SK-N-SH treated with all-trans-retinoic acid at 6 μM for 48 hours (cell line): Measurements from ENCODE around the gene PPIC.

Source experiments
- ATAC-seq: fragments of 200-7000 bp; cut with Tn5 transposase; 3 replicates; pipeline ENCODE4 v1.9.1; 2020; ENCODE audit warnings: mild to moderate bottlenecking, moderate library complexity
- ARNTL ChIP-seq: fragments of 450-650 bp; formaldehyde crosslinking; IDR thresholded peaks from 2 replicates; pipeline ENCODE4 v1.5.0; 2020; ENCODE audit warnings: low read depth, mild to moderate bottlenecking, moderate library complexity, borderline replicate concordance
- BACH2 ChIP-seq: fragments of 250-450 bp; sonication (Bioruptor Pico); IDR thresholded peaks from 2 replicates; pipeline ENCODE4 v1.9.0; 2021; ENCODE audit warnings: mild to moderate bottlenecking, borderline replicate concordance
- CSDC2 ChIP-seq: fragments of 250-450 bp; sonication (Bioruptor Pico); IDR thresholded peaks from 2 replicates; pipeline ENCODE4 v1.5.0; 2020; ENCODE audit warnings: mild to moderate bottlenecking, moderate library complexity
- CSRNP3 ChIP-seq: fragments of 250-450 bp; sonication (Bioruptor Pico); IDR thresholded peaks from 2 replicates; pipeline ENCODE4 v1.5.1; 2021; ENCODE audit warnings: mild to moderate bottlenecking, moderate library complexity
- ESRRG ChIP-seq: fragments of 250-450 bp; sonication (Bioruptor Pico); IDR thresholded peaks from 2 replicates; pipeline ENCODE4 v1.6.1; 2021; ENCODE audit warnings: mild to moderate bottlenecking
- GLIS3 ChIP-seq: fragments of 250-450 bp; sonication (Bioruptor Pico); IDR thresholded peaks from 2 replicates; pipeline ENCODE4 v1.5.0; 2020; ENCODE audit warnings: mild to moderate bottlenecking, moderate library complexity
- ISL1 ChIP-seq: fragments of 250-450 bp; sonication (Bioruptor Pico); IDR thresholded peaks from 2 replicates; pipeline ENCODE4 v2.1.2; 2022; ENCODE audit warnings: mild to moderate bottlenecking, moderate library complexity
- PATZ1 ChIP-seq: fragments of 250-450 bp; sonication (Bioruptor Pico); IDR thresholded peaks from 2 replicates; pipeline ENCODE4 v1.8.0; 2020; ENCODE audit warnings: mild to moderate bottlenecking, moderate library complexity, borderline replicate concordance
- POU6F1 ChIP-seq: fragments of 250-450 bp; sonication (Bioruptor Pico); IDR thresholded peaks from 2 replicates; pipeline ENCODE4 v1.8.0; 2021; ENCODE audit warnings: low read depth, mild to moderate bottlenecking, moderate library complexity, borderline replicate concordance
- PPARA ChIP-seq: fragments of 250-450 bp; sonication (Bioruptor Pico); IDR thresholded peaks from 2 replicates; pipeline ENCODE4 v1.5.0; 2020; ENCODE audit warnings: mild to moderate bottlenecking, borderline replicate concordance
- RARB ChIP-seq: fragments of 250-450 bp; sonication (Bioruptor Pico); IDR thresholded peaks from 2 replicates; pipeline ENCODE4 v1.8.0; 2021; ENCODE audit warnings: mild to moderate bottlenecking, moderate library complexity
- SNAI2 ChIP-seq: fragments of 250-450 bp; sonication (Bioruptor Pico); IDR thresholded peaks from 2 replicates; pipeline ENCODE4 v1.5.0; 2020; ENCODE audit warnings: mild to moderate bottlenecking, moderate library complexity
- TCF4 ChIP-seq: fragments of 250-450 bp; sonication (Bioruptor Pico); IDR thresholded peaks from 2 replicates; pipeline ENCODE4 v1.8.0; 2021; ENCODE audit warnings: mild to moderate bottlenecking, moderate library complexity, borderline replicate concordance
- TOX ChIP-seq: fragments of 250-450 bp; sonication (Bioruptor Pico); IDR thresholded peaks from 2 replicates; pipeline ENCODE4 v1.8.0; 2021; ENCODE audit warnings: mild to moderate bottlenecking, moderate library complexity, borderline replicate concordance
- ZC3H10 ChIP-seq: fragments of 250-450 bp; sonication (Bioruptor Pico); IDR thresholded peaks from 2 replicates; pipeline ENCODE4 v1.5.1; 2021; ENCODE audit warnings: mild to moderate bottlenecking, moderate library complexity
- ZFP3 ChIP-seq: fragments of 250-450 bp; sonication (Bioruptor Pico); IDR thresholded peaks from 2 replicates; pipeline ENCODE4 v1.5.0; 2020; ENCODE audit warnings: mild to moderate bottlenecking, moderate library complexity
- ZFP30 ChIP-seq: fragments of 450-650 bp; formaldehyde crosslinking; IDR thresholded peaks from 2 replicates; pipeline ENCODE4 v1.5.0; 2022; ENCODE audit warnings: mild to moderate bottlenecking, moderate library complexity
- ZNF565 ChIP-seq: fragments of 450-650 bp; formaldehyde crosslinking; conservative IDR thresholded peaks from 2 replicates; pipeline ENCODE4 v1.5.0; 2020; ENCODE audit warnings: low read depth, mild to moderate bottlenecking, moderate library complexity
- ZNF70 ChIP-seq: fragments of 450-650 bp; formaldehyde crosslinking; IDR thresholded peaks from 2 replicates; pipeline ENCODE4 v1.5.0; 2020; ENCODE audit warnings: mild to moderate bottlenecking, moderate library complexity
- ZNF8 ChIP-seq: fragments of 450-650 bp; formaldehyde crosslinking; IDR thresholded peaks from 2 replicates; pipeline ENCODE4 v1.5.0; 2020; ENCODE audit warnings: mild to moderate bottlenecking, moderate library complexity
- TF ChIP-seq, protein P1 (sequence below): fragments of 250-450 bp; sonication (Bioruptor Pico); IDR thresholded peaks from 2 replicates; pipeline ENCODE4 v1.5.1; 2020; ENCODE audit warnings: low read depth, mild to moderate bottlenecking, moderate library complexity
- TF ChIP-seq, protein P2 (sequence below): fragments of 250-450 bp; sonication (Bioruptor Pico); IDR thresholded peaks from 2 replicates; pipeline ENCODE4 v1.5.0; 2020; ENCODE audit warnings: mild to moderate bottlenecking, moderate library complexity

PPIC gene

DNA sequence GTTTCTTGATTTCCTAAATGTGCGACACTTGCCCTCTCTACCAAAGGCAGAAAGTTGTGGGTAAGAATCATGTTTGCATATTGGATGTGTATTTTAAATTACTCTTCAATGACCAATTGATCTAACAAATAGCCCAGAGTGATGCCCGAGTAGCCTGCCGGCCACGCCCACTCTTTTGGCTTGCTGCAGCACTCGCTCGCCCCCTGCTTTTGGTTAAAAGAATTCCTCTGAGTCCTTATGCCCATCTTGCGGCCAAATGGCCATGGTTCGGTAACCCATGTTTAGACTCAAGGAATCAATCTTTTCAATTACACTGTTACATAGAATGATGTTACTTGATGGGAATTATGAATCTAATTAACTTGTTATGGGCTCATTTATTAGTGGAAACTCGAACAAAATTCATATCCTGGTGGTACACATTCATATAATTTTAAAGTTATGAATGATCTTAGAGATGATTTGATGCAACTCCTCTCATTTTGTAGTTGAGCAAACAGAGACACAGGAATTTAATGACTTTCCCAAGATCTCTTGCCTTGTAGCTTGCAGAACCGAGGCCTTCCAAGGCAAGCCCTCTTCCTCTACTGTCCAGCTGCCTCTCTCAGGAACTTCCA is 36.5 kb downstream of the PPIC start:
- no peak for ATAC-seq
- TF ChIP-seq GLIS3 (CRISPR knock-in tag), result no peak
- no peak for TF ChIP-seq TCF4 (CRISPR knock-in tag)
- TF ChIP-seq PPARA (CRISPR knock-in tag), result no peak
- TF ChIP-seq ISL1 (CRISPR knock-in tag), result no peak
- no peak for TF ChIP-seq ESRRG (CRISPR knock-in tag)
- TF ChIP-seq, protein P1, sequence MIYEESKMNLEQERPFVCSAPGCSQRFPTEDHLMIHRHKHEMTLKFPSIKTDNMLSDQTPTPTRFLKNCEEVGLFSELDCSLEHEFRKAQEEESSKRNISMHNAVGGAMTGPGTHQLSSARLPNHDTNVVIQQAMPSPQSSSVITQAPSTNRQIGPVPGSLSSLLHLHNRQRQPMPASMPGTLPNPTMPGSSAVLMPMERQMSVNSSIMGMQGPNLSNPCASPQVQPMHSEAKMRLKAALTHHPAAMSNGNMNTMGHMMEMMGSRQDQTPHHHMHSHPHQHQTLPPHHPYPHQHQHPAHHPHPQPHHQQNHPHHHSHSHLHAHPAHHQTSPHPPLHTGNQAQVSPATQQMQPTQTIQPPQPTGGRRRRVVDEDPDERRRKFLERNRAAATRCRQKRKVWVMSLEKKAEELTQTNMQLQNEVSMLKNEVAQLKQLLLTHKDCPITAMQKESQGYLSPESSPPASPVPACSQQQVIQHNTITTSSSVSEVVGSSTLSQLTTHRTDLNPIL (CRISPR knock-in tag), result no peak
- TF ChIP-seq RARB, result no peak
- TF ChIP-seq ZNF565, result no peak
- TF ChIP-seq SNAI2 (CRISPR knock-in tag), result no peak
- no peak for TF ChIP-seq POU6F1
- no peak for TF ChIP-seq ARNTL (CRISPR knock-in tag)
- TF ChIP-seq, protein P2, sequence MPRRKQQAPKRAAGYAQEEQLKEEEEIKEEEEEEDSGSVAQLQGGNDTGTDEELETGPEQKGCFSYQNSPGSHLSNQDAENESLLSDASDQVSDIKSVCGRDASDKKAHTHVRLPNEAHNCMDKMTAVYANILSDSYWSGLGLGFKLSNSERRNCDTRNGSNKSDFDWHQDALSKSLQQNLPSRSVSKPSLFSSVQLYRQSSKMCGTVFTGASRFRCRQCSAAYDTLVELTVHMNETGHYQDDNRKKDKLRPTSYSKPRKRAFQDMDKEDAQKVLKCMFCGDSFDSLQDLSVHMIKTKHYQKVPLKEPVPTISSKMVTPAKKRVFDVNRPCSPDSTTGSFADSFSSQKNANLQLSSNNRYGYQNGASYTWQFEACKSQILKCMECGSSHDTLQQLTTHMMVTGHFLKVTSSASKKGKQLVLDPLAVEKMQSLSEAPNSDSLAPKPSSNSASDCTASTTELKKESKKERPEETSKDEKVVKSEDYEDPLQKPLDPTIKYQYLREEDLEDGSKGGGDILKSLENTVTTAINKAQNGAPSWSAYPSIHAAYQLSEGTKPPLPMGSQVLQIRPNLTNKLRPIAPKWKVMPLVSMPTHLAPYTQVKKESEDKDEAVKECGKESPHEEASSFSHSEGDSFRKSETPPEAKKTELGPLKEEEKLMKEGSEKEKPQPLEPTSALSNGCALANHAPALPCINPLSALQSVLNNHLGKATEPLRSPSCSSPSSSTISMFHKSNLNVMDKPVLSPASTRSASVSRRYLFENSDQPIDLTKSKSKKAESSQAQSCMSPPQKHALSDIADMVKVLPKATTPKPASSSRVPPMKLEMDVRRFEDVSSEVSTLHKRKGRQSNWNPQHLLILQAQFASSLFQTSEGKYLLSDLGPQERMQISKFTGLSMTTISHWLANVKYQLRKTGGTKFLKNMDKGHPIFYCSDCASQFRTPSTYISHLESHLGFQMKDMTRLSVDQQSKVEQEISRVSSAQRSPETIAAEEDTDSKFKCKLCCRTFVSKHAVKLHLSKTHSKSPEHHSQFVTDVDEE, result no peak
- TF ChIP-seq CSRNP3 (CRISPR knock-in tag), result no peak
- TF ChIP-seq TOX (CRISPR knock-in tag), result no peak
- no peak for TF ChIP-seq CSDC2 (CRISPR knock-in tag)
- TF ChIP-seq BACH2 (CRISPR knock-in tag), result no peak
- TF ChIP-seq ZNF70, result no peak
- no peak for TF ChIP-seq PATZ1 (CRISPR knock-in tag)
- no peak for TF ChIP-seq ZFP3 (CRISPR knock-in tag)
- TF ChIP-seq ZFP30 (CRISPR knock-in tag), result no peak

- no peak for ATAC-seq
- TF ChIP-seq, protein P2, result no peak
- TF ChIP-seq SNAI2 (CRISPR knock-in tag) (no peak), RARB (no peak), ISL1 (CRISPR knock-in tag) (no peak), PPARA (CRISPR knock-in tag) (no peak), TOX (CRISPR knock-in tag) (no peak), ESRRG (CRISPR knock-in tag) (no peak), ZNF8 (CRISPR knock-in tag) (no peak), ARNTL (CRISPR knock-in tag) (no peak), ZNF70 (no peak), ZC3H10 (no peak), CSDC2 (CRISPR knock-in tag) (no peak), POU6F1 (no peak), BACH2 (CRISPR knock-in tag) (no peak), ZFP30 (CRISPR knock-in tag) (no peak)
- TF ChIP-seq, protein P1 (CRISPR knock-in tag), result no peak
These were observed 39.2 kb downstream of the PPIC start for GRCh38 chr5:122997294-122997693.
